ENCODE data around the gene NAXD. TPM values are rescaled to one million over a fixed set of nuclear protein-coding genes. Genes with fewer than 3 reads are reported as not detected.
A peak's percentile ranks its signal among the peaks of the same experiment; 100 is the strongest.
"Not testable (repeated sequence)": the region's sequence is repeated elsewhere in the genome, so short reads cannot be mapped to it uniquely, and the experiment has no call there.

NAXD gene
- total and polyA plus RNA-seq, 7 experiments from 2014 or later, result 17.2 to 35.4 (median 25.9) TPM

- Histone ChIP-seq H3K9me3 (ENCODE audit: control insufficient read depth in 2 of 3, low read length in 3 of 3) (no peaks in the 10 kb centered on the region), H3K4me3 (ENCODE audit: low read length) (no peak overlapping the region), H3K27me3 (ENCODE audit: control insufficient read depth in 2 of 2, insufficient read depth in 2 of 2, low read length in 2 of 2) (no peaks in the 10 kb centered on the region), H3K27ac (ENCODE audit: low read depth, low read length) (no peak overlapping the region), H3K36me3 (ENCODE audit: control insufficient read depth in 2 of 3, insufficient read depth in 3 of 3, low read length in 3 of 3) (peaks cover 6 to 65% (median 7%) of the 10 kb centered on the region in 3 experiments), H3K4me1 (ENCODE audit: control insufficient read depth in 2 of 2, insufficient read depth in 2 of 2, low read length in 2 of 2) (no peaks in the 10 kb centered on the region)
- Mint-ChIP-seq H3K36me3 (peaks cover 3 to 32% (median 9%) of the 10 kb centered on the region in 5 donors), H3K4me3 (peak overlapping the region in 1 of 10 donors; percentile 58), H3K27me3 (no peaks in the 10 kb centered on the region), H3K27ac (peak overlapping the region; percentile 47 to 79 (median 70)), H3K9me3 (no peaks in the 10 kb centered on the region), H3K4me1 (peaks cover 29 to 52% (median 47%) of the 10 kb centered on the region in 7 donors)
- intact Hi-C loops (cut with micrococcal nuclease), result loop anchor here in 1 of 2 donors (1.0 kb wide), 1 partner anchor 13 kb away; no protein-coding TSS in a partner anchor
- DNase-seq (peak in 5 of 9 donors; percentile 20 to 50 (median 31)), ATAC-seq (peak; percentile 65)
- POLR2A ChIA-PET, result interaction anchor here (1.2 kb wide), 1 partner anchor 32 kb away, joined by 3 read pairs; no protein-coding TSS in a partner anchor
- CTCF ChIA-PET, result interaction anchor here (1.0 kb wide), 1 partner anchor 189 kb away, joined by 4 read pairs; no protein-coding TSS in a partner anchor
These were observed 14.4 kb downstream of the NAXD start for GRCh38 chr13:110629735-110630134.

- Histone ChIP-seq H3K4me1 (ENCODE audit: control insufficient read depth in 2 of 2, insufficient read depth in 2 of 2, low read length in 2 of 2) (no peaks in the 10 kb centered on the region), H3K27ac (ENCODE audit: low read depth, low read length) (no peak overlapping the region), H3K4me3 (ENCODE audit: low read length) (no peak overlapping the region), H3K36me3 (ENCODE audit: control insufficient read depth in 2 of 3, insufficient read depth in 3 of 3, low read length in 3 of 3) (peaks cover 0 to 65% (median 6%) of the 10 kb centered on the region in 3 experiments), H3K9me3 (ENCODE audit: control insufficient read depth in 2 of 3, low read length in 3 of 3) (no peaks in the 10 kb centered on the region), H3K27me3 (ENCODE audit: control insufficient read depth in 2 of 2, insufficient read depth in 2 of 2, low read length in 2 of 2) (no peaks in the 10 kb centered on the region)
- Mint-ChIP-seq H3K27me3 (no peaks in the 10 kb centered on the region), H3K27ac (peak overlapping the region; percentile 6 to 79 (median 62)), H3K4me1 (peaks cover 26 to 52% (median 44%) of the 10 kb centered on the region in 7 donors), H3K9me3 (no peaks in the 10 kb centered on the region), H3K4me3 (no peak overlapping the region), H3K36me3 (peaks cover 3 to 37% (median 9%) of the 10 kb centered on the region in 5 donors)
- ATAC-seq (no peak), DNase-seq (no peak)
- ChIA-PET CTCF (interaction anchor here (1.0 kb wide), 1 partner anchor 188 kb away, joined by 4 read pairs; no protein-coding TSS in a partner anchor), POLR2A (interaction anchor here (0.6 kb wide), 1 partner anchor 711 kb away, joined by 5 read pairs; no protein-coding TSS in a partner anchor)
- intact Hi-C loops (cut with micrococcal nuclease), result loop anchor here in 1 of 2 donors (1.0 kb wide), 1 partner anchor 14 kb away; no protein-coding TSS in a partner anchor
These were observed 15.3 kb downstream of the NAXD start for GRCh38 chr13:110630566-110631119.

GRCh38 chr13:110632255-110632654, 16.9 kb downstream of the NAXD start:
- CTCF ChIA-PET; H3K27me3 ChIP-seq (ENCODE audit: control insufficient read depth in 2 of 2, insufficient read depth in 2 of 2, low read length in 2 of 2); H3K9me3 ChIP-seq (ENCODE audit: control insufficient read depth in 2 of 3, low read length in 3 of 3); H3K27ac ChIP-seq (ENCODE audit: low read depth, low read length); H3K27me3 Mint-ChIP-seq; H3K4me3 ChIP-seq (ENCODE audit: low read length); intact Hi-C loops (cut with micrococcal nuclease); POLR2A ChIA-PET; H3K4me1 ChIP-seq (ENCODE audit: control insufficient read depth in 2 of 2, insufficient read depth in 2 of 2, low read length in 2 of 2); ATAC-seq; H3K9me3 Mint-ChIP-seq; DNase-seq: not testable (repeated sequence)
- H3K36me3 ChIP-seq (ENCODE audit: control insufficient read depth in 2 of 3, insufficient read depth in 3 of 3, low read length in 3 of 3), result peaks cover 0 to 69% (median 6%) of the 10 kb centered on the region in 3 experiments
- peak overlapping the region in 1 of 10 donors; percentile 39 for H3K4me3 Mint-ChIP-seq
- peaks cover 22 to 42% (median 36%) of the 10 kb centered on the region in 7 donors for H3K4me1 Mint-ChIP-seq
- peaks cover 3 to 35% (median 13%) of the 10 kb centered on the region in 5 donors for H3K36me3 Mint-ChIP-seq
- H3K27ac Mint-ChIP-seq, result peak overlapping the region in 8 of 9 donors; percentile 26 to 62 (median 50)

GRCh38 chr13:110633776-110634175, 18.4 kb downstream of the NAXD start:
- CTCF ChIA-PET, result no interaction called here
- peaks cover 13 to 33% (median 24%) of the 10 kb centered on the region in 7 donors for H3K4me1 Mint-ChIP-seq
- H3K36me3 ChIP-seq (ENCODE audit: control insufficient read depth in 2 of 3, insufficient read depth in 3 of 3, low read length in 3 of 3), result peaks cover 2 to 69% (median 6%) of the 10 kb centered on the region in 3 experiments
- H3K4me1 ChIP-seq (ENCODE audit: control insufficient read depth in 2 of 2, insufficient read depth in 2 of 2, low read length in 2 of 2), result no peaks in the 10 kb centered on the region
- peak overlapping the region in 2 of 9 donors; percentile 43 to 53 for H3K27ac Mint-ChIP-seq
- H3K27me3 Mint-ChIP-seq, result no peaks in the 10 kb centered on the region
- peaks cover 0 to 25% (median 12%) of the 10 kb centered on the region in 5 donors for H3K36me3 Mint-ChIP-seq
- no peak for ATAC-seq
- POLR2A ChIA-PET, result no interaction called here
- H3K9me3 Mint-ChIP-seq, result no peaks in the 10 kb centered on the region
- no peak overlapping the region for H3K27ac ChIP-seq (ENCODE audit: low read depth, low read length)
- no peak overlapping the region for H3K4me3 ChIP-seq (ENCODE audit: low read length)
- no peak for DNase-seq
- H3K27me3 ChIP-seq (ENCODE audit: control insufficient read depth in 2 of 2, insufficient read depth in 2 of 2, low read length in 2 of 2), result no peaks in the 10 kb centered on the region
- intact Hi-C loops (cut with micrococcal nuclease), result no loop called here
- H3K9me3 ChIP-seq (ENCODE audit: control insufficient read depth in 2 of 3, low read length in 3 of 3), result no peaks in the 10 kb centered on the region
- H3K4me3 Mint-ChIP-seq, result no peak overlapping the region

- intact Hi-C loops (cut with micrococcal nuclease), result no loop called here
- CTCF ChIA-PET, result no interaction called here
- no peaks in the 10 kb centered on the region for H3K9me3 ChIP-seq (ENCODE audit: control insufficient read depth in 2 of 3, low read length in 3 of 3)
- no peaks in the 10 kb centered on the region for H3K4me1 ChIP-seq (ENCODE audit: control insufficient read depth in 2 of 2, insufficient read depth in 2 of 2, low read length in 2 of 2)
- H3K27me3 ChIP-seq (ENCODE audit: control insufficient read depth in 2 of 2, insufficient read depth in 2 of 2, low read length in 2 of 2), result no peaks in the 10 kb centered on the region
- POLR2A ChIA-PET, result no interaction called here
- DNase-seq (no peak), ATAC-seq (no peak)
- peaks cover 6 to 70% (median 8%) of the 10 kb centered on the region in 3 experiments for H3K36me3 ChIP-seq (ENCODE audit: control insufficient read depth in 2 of 3, insufficient read depth in 3 of 3, low read length in 3 of 3)
- Mint-ChIP-seq H3K9me3 (no peaks in the 10 kb centered on the region), H3K4me1 (peaks cover 6 to 25% (median 16%) of the 10 kb centered on the region in 7 donors), H3K27me3 (no peaks in the 10 kb centered on the region), H3K36me3 (peaks cover 0 to 26% (median 12%) of the 10 kb centered on the region in 5 donors), H3K4me3 (no peak overlapping the region), H3K27ac (peak overlapping the region in 2 of 9 donors; percentile 48 to 68)
- no peak overlapping the region for H3K4me3 ChIP-seq (ENCODE audit: low read length)
- H3K27ac ChIP-seq (ENCODE audit: low read depth, low read length), result no peak overlapping the region
These were observed 19.2 kb downstream of the NAXD start for GRCh38 chr13:110634558-110634957.

GRCh38 chr13:110635405-110636002, 20.2 kb downstream of the NAXD start:
- H3K9me3 Mint-ChIP-seq, result no peaks in the 10 kb centered on the region
- ChIA-PET POLR2A (no interaction called here), CTCF (no interaction called here)
- Histone ChIP-seq H3K27ac (ENCODE audit: low read depth, low read length) (no peak overlapping the region), H3K4me1 (ENCODE audit: control insufficient read depth in 2 of 2, insufficient read depth in 2 of 2, low read length in 2 of 2) (no peaks in the 10 kb centered on the region), H3K9me3 (ENCODE audit: control insufficient read depth in 2 of 3, low read length in 3 of 3) (no peaks in the 10 kb centered on the region), H3K36me3 (ENCODE audit: control insufficient read depth in 2 of 3, insufficient read depth in 3 of 3, low read length in 3 of 3) (peaks cover 6 to 78% (median 9%) of the 10 kb centered on the region in 3 experiments), H3K27me3 (ENCODE audit: control insufficient read depth in 2 of 2, insufficient read depth in 2 of 2, low read length in 2 of 2) (no peaks in the 10 kb centered on the region), H3K4me3 (ENCODE audit: low read length) (no peak overlapping the region)
- no peak for DNase-seq
- no peak overlapping the region for H3K4me3 Mint-ChIP-seq
- intact Hi-C loops (cut with micrococcal nuclease), result no loop called here
- peaks cover 5 to 16% (median 7%) of the 10 kb centered on the region in 7 donors for H3K4me1 Mint-ChIP-seq
- no peak overlapping the region for H3K27ac Mint-ChIP-seq
- H3K36me3 Mint-ChIP-seq, result peaks cover 0 to 33% (median 12%) of the 10 kb centered on the region in 5 donors
- H3K27me3 Mint-ChIP-seq, result no peaks in the 10 kb centered on the region
- no peak for ATAC-seq

Measured in naive thymus-derived CD4-positive, alpha-beta T cell (primary cell).